ENCODE measurements around the gene ZNRF2.
"Not testable (repeated sequence)": the region's sequence is repeated elsewhere in the genome, so short reads cannot be mapped to it uniquely, and the experiment has no call there.

The ZNRF2 gene

GRCh38 chr7:30292416-30293038 lies 8.1 kb downstream of the ZNRF2 start:
- DNase-seq = not testable (repeated sequence)

- not testable (repeated sequence) for DNase-seq
Observed at GRCh38 chr7:30296304-30296703, 11.9 kb downstream of the ZNRF2 start.

- not testable (repeated sequence) for DNase-seq
Observed at GRCh38 chr7:30297499-30297898, 13.1 kb downstream of the ZNRF2 start.

- not testable (repeated sequence) for DNase-seq
Observed at GRCh38 chr7:30298409-30298808, 14.0 kb downstream of the ZNRF2 start.

- DNase-seq = no peak
Observed at GRCh38 chr7:30301751-30302150, 17.4 kb downstream of the ZNRF2 start.

- no peak for DNase-seq
Observed at GRCh38 chr7:30302656-30303311, 18.4 kb downstream of the ZNRF2 start.

GRCh38 chr7:30303312-30304039 lies 19.1 kb downstream of the ZNRF2 start:
- no peak for DNase-seq

- no peak for DNase-seq
Observed at GRCh38 chr7:30304177-30304884, 19.9 kb downstream of the ZNRF2 start.

GRCh38 chr7:30306976-30307375 lies 22.6 kb downstream of the ZNRF2 start:
- no peak for DNase-seq

GRCh38 chr7:30308389-30308788 lies 24.0 kb downstream of the ZNRF2 start:
- DNase-seq = peak; percentile 79

- DNase-seq = no peak
Observed at GRCh38 chr7:30309302-30309701, 24.9 kb downstream of the ZNRF2 start.

- DNase-seq = no peak
Observed at GRCh38 chr7:30309842-30310435, 25.5 kb downstream of the ZNRF2 start.

- DNase-seq = no peak
Observed at GRCh38 chr7:30310674-30311362, 26.4 kb downstream of the ZNRF2 start.

- no peak for DNase-seq
Observed at GRCh38 chr7:30312178-30312577, 27.8 kb downstream of the ZNRF2 start.

GRCh38 chr7:30313348-30313747 lies 29.0 kb downstream of the ZNRF2 start:
- DNase-seq = no peak

GRCh38 chr7:30313793-30314192 lies 29.4 kb downstream of the ZNRF2 start:
- DNase-seq = no peak

GRCh38 chr7:30315589-30315988 lies 31.2 kb downstream of the ZNRF2 start:
- no peak for DNase-seq

- DNase-seq = no peak
Observed at GRCh38 chr7:30320392-30320791, 36.0 kb downstream of the ZNRF2 start.

- DNase-seq = no peak
Observed at GRCh38 chr7:30321089-30321881, 36.9 kb downstream of the ZNRF2 start.

GRCh38 chr7:30321882-30322192 lies 37.4 kb downstream of the ZNRF2 start:
- DNase-seq = no peak

- no peak for DNase-seq
Observed at GRCh38 chr7:30322271-30323005, 38.0 kb downstream of the ZNRF2 start.

Data from DMS53 (cell line).